Measurements from ENCODE around the gene OR1J2.

OR1J2 gene

GRCh38 chr9:122551371-122551770, 40.8 kb downstream of the OR1J2 start:
- DNase-seq (ENCODE audit: low read depth): no peak

DNA sequence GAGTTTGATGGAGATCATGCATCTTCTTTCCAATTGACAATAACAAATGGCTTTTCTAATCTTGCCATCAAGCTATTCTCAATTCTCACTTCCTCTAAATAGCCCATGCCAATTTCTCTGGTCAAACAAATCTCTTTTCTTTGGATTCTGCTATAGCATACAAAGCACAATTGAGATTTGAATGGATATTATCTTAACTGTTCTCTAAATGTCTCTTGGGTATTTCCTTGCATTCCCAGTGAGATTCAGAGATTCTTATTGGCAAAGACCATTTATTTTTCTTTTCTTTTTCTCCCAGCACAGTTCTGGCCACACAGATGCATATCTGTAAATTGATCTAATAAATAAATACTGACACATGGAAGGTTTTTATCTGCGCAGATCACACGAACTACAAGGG, 42.2 kb downstream of the OR1J2 start, which contains the start of gene OR1N2:
OR1N2 (plus strand) TSS at position 301 of the 400 bp plus-strand sequence. CDS start 100 bp downstream, outside the sequence.
- DNase-seq (ENCODE audit: low read depth): no peak

Measured in amniotic epithelial cell (primary cell).